SW480 (cell line): ENCODE results near the gene PACRGL.

Experiments
- DNase-seq: peaks from one replicate; pipeline ENCODE4 v3.0.0-alpha.2; 2016; ENCODE audit warnings: low spot score

The PACRGL gene

GRCh38 chr4:20700007-20700761 lies at the start of gene PACRGL:
Gene PACRGL, plus strand, starts transcription at chr4:20700458. Its CDS starts 4,024 bp downstream, at chr4:20704482.
- peak; percentile 88 for DNase-seq

- DNase-seq = no peak
Observed at GRCh38 chr4:20652226-20652885, 47.9 kb upstream of the PACRGL start.

GRCh38 chr4:20658456-20658855 lies 41.8 kb upstream of the PACRGL start:
- no peak for DNase-seq

- no peak for DNase-seq
Observed at GRCh38 chr4:20662851-20663250, 37.4 kb upstream of the PACRGL start.

GRCh38 chr4:20666012-20666860 lies 34.0 kb upstream of the PACRGL start:
- DNase-seq = no peak

GRCh38 chr4:20672262-20672661 lies 28.0 kb upstream of the PACRGL start:
- no peak for DNase-seq

- no peak for DNase-seq
Observed at GRCh38 chr4:20675786-20676185, 24.5 kb upstream of the PACRGL start.

GRCh38 chr4:20676501-20677197 lies 23.6 kb upstream of the PACRGL start:
- no peak for DNase-seq

- no peak for DNase-seq
Observed at GRCh38 chr4:20678400-20678799, 21.9 kb upstream of the PACRGL start.

- DNase-seq = no peak
Observed at GRCh38 chr4:20679951-20680350, 20.3 kb upstream of the PACRGL start.

GRCh38 chr4:20680736-20681135 lies 19.5 kb upstream of the PACRGL start:
- DNase-seq = no peak

GRCh38 chr4:20681271-20681670 lies 19.0 kb upstream of the PACRGL start:
- no peak for DNase-seq

GRCh38 chr4:20682853-20683252 lies 17.4 kb upstream of the PACRGL start:
- DNase-seq = no peak

GRCh38 chr4:20683766-20684165 lies 16.5 kb upstream of the PACRGL start:
- DNase-seq = no peak

GRCh38 chr4:20684852-20685763 lies 15.2 kb upstream of the PACRGL start:
- no peak for DNase-seq

- peak; percentile 4 for DNase-seq
Observed at GRCh38 chr4:20687864-20688263, 12.4 kb upstream of the PACRGL start.

- no peak for DNase-seq
Observed at GRCh38 chr4:20696815-20697214, 3.4 kb upstream of the PACRGL start.

GRCh38 chr4:20698382-20698781 lies 1.9 kb upstream of the PACRGL start:
- DNase-seq = no peak

GRCh38 chr4:20698820-20699219 lies 1.4 kb upstream of the PACRGL start:
- DNase-seq = no peak

GRCh38 chr4:20711335-20711734 lies 11.1 kb downstream of the PACRGL start:
- DNase-seq = no peak

GRCh38 chr4:20723019-20723418 lies 22.8 kb downstream of the PACRGL start:
- DNase-seq = no peak
